Measurements from ENCODE around the gene TAF11L10. TPM values are rescaled to one million over a fixed set of nuclear protein-coding genes. Genes with fewer than 3 reads are reported as not detected.
A peak's percentile ranks its signal among the peaks of the same experiment; 100 is the strongest.
"Not testable (repeated sequence)": the region's sequence is repeated elsewhere in the genome, so short reads cannot be mapped to it uniquely, and the experiment has no call there.

TAF11L10 gene
- total RNA-seq, result not detected in 3 replicates

DNA sequence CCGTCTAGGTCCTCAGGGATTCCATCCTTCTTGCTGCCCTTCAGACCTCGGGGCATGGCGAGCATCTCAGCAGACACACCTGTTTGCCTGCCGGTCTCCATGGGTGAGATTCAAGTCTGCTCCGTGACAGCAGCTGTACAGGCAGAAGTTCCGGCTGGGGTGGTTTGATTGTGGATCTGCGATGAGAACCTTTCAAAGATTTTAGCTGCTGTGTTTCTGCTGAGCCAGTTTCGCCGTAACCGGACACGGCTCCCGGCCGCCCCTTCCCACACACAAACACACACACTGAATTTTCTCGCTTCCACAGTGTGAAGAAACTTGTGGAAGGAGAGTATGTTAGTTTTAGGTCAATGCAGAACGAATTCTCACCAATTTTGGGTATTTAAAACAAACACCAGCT, at the start of gene TAF11L10:
Gene TAF11L10 (minus strand): TSS at position 101 of the 400 bp plus-strand sequence.
- H3K27ac Mint-ChIP-seq; H3K27me3 Mint-ChIP-seq (ENCODE audit: low read depth); H3K4me3 Mint-ChIP-seq; DNase-seq (ENCODE audit: low spot score in 2 of 2, unreplicated experiment in 2 of 2); H3K9me3 Mint-ChIP-seq; H3K4me1 Mint-ChIP-seq; H3K36me3 Mint-ChIP-seq: not testable (repeated sequence)

DNA sequence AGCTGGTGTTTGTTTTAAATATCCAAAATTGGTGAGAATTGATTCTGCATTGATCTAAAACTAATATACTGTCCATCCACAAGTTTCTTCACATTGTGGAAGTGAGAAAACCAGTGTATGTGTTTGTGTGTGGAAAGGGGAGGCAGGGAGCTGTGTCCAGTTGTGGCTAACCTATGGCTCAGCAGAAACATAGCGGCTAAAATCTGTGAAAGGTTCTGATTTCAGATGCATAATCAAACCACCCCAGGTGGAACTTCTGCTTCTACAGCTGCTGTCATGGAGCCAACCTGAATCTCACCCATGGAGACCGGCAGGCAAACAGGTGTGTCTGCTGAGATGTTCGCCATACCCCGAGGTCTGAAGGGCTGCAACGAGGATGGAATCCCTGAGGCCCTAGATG, 36.5 kb upstream of the TAF11L10 start, which contains the start of gene TAF11L14:
Gene TAF11L14 (plus strand): TSS at position 301 of the 400 bp plus-strand sequence.
- no peak within 1 kb of the TSS for H3K27ac Mint-ChIP-seq
- TF ChIP-seq, protein P1, sequence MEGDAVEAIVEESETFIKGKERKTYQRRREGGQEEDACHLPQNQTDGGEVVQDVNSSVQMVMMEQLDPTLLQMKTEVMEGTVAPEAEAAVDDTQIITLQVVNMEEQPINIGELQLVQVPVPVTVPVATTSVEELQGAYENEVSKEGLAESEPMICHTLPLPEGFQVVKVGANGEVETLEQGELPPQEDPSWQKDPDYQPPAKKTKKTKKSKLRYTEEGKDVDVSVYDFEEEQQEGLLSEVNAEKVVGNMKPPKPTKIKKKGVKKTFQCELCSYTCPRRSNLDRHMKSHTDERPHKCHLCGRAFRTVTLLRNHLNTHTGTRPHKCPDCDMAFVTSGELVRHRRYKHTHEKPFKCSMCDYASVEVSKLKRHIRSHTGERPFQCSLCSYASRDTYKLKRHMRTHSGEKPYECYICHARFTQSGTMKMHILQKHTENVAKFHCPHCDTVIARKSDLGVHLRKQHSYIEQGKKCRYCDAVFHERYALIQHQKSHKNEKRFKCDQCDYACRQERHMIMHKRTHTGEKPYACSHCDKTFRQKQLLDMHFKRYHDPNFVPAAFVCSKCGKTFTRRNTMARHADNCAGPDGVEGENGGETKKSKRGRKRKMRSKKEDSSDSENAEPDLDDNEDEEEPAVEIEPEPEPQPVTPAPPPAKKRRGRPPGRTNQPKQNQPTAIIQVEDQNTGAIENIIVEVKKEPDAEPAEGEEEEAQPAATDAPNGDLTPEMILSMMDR (IDR thresholded peaks at IDR 0.05; ENCODE audit: unreplicated experiment), result no peak
- H3K27me3 Mint-ChIP-seq (ENCODE audit: low read depth), result no peaks in the 10 kb centered on the region
- no peaks in the 10 kb centered on the region for H3K36me3 Mint-ChIP-seq
- no peaks in the 10 kb centered on the region for H3K4me1 Mint-ChIP-seq
- DNase-seq (ENCODE audit: low spot score in 2 of 2, unreplicated experiment in 2 of 2), result no peak
- no peak within 1 kb of the TSS for H3K4me3 Mint-ChIP-seq
- H3K9me3 Mint-ChIP-seq, result peaks cover 6% of the 10 kb centered on the region

DNA sequence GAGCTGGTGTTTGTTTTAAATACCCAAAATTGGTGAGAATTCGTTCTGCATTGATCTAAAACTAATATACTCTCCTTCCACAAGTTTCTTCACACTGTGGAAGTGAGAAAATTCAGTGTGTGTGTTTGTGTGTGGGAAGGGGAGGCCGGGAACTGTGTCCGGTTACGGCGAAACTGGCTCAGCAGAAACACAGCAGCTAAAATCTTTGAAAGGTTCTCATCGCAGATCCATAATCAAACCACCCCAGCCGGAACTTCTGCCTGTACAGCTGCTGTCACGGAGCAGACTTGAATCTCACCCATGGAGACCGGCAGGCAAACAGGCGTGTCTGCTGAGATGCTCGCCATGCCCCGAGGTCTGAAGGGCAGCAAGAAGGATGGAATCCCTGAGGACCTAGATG, 34.2 kb upstream of the TAF11L10 start, which contains the start of gene TAF11L13:
Gene TAF11L13 (plus strand): TSS at position 301 of the 400 bp plus-strand sequence.
- H3K9me3 Mint-ChIP-seq; H3K36me3 Mint-ChIP-seq; DNase-seq (ENCODE audit: low spot score in 2 of 2, unreplicated experiment in 2 of 2); H3K27ac Mint-ChIP-seq; H3K27me3 Mint-ChIP-seq (ENCODE audit: low read depth); H3K4me3 Mint-ChIP-seq; H3K4me1 Mint-ChIP-seq: not testable (repeated sequence)

DNA sequence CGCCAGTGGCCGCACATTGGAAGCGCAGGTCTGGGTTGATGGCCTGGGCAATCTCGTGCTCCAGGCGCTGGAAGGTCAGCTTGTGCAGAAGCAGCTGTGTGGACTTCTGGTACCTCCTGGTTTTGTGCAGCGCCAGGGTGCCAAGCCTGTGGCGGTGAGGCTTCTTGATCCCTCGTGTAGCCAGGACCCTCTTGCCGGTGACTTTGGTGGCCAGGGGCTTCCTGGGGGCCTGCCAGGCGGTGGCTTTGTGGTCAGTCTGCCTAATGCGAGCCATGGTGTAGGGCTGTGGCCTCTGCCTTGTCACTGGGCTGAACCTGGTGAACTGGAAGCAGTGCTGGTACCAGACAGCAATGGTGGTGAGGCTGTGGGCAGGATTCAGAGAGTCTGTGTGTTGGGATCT, 28.1 kb upstream of the TAF11L10 start:
- Mint-ChIP-seq H3K36me3 (no peaks in the 10 kb centered on the region), H3K9me3 (peaks cover 6% of the 10 kb centered on the region), H3K27ac (no peak overlapping the region), H3K4me3 (no peak overlapping the region), H3K4me1 (no peaks in the 10 kb centered on the region), H3K27me3 (ENCODE audit: low read depth) (peaks cover 9% of the 10 kb centered on the region)
- TF ChIP-seq, protein P1 (IDR thresholded peaks at IDR 0.05; ENCODE audit: unreplicated experiment), result no peak
- DNase-seq (ENCODE audit: low spot score in 2 of 2, unreplicated experiment in 2 of 2), result no peak

GRCh38 chr5:17620627-17621026, 23.0 kb upstream of the TAF11L10 start:
- Mint-ChIP-seq H3K9me3 (peaks cover 14% of the 10 kb centered on the region), H3K27me3 (ENCODE audit: low read depth) (peaks cover 8% of the 10 kb centered on the region), H3K4me1 (no peaks in the 10 kb centered on the region), H3K36me3 (no peaks in the 10 kb centered on the region), H3K27ac (no peak overlapping the region), H3K4me3 (no peak overlapping the region)
- no peak for DNase-seq (ENCODE audit: low spot score in 2 of 2, unreplicated experiment in 2 of 2)
- TF ChIP-seq, protein P1 (IDR thresholded peaks at IDR 0.05; ENCODE audit: unreplicated experiment), result peak; percentile 58

GRCh38 chr5:17619354-17619753, 21.7 kb upstream of the TAF11L10 start:
- DNase-seq (ENCODE audit: low spot score in 2 of 2, unreplicated experiment in 2 of 2), result no peak
- Mint-ChIP-seq H3K27me3 (ENCODE audit: low read depth) (peaks cover 8% of the 10 kb centered on the region), H3K36me3 (no peaks in the 10 kb centered on the region), H3K9me3 (peaks cover 14% of the 10 kb centered on the region), H3K27ac (no peak overlapping the region), H3K4me3 (no peak overlapping the region), H3K4me1 (no peaks in the 10 kb centered on the region)
- TF ChIP-seq, protein P1 (IDR thresholded peaks at IDR 0.05; ENCODE audit: unreplicated experiment), result no peak

All from mesothelial cell of epicardium (in vitro differentiated cells).